ENCODE data around the gene ZNF106.

The ZNF106 gene

DNA sequence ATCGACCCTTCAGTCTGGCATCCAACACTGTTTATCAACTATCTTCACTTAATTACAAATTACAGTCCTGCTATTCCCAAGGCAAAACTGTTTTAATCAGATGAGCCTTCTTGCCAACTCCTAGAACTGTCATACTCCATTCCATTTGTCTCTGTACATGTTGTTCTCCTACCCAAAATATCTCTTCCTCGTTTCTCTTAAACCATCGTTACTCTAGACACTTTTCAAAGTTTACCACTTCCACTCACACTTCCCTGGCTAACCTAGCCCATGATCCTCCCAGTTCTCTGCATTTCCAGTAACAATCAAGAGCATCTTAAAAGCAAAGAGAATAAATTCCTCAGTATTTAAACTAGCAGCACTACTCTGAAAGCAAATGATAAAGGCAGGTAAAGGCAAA is 19.9 kb downstream of the ZNF106 start:
- DNase-seq = no peak

DNA sequence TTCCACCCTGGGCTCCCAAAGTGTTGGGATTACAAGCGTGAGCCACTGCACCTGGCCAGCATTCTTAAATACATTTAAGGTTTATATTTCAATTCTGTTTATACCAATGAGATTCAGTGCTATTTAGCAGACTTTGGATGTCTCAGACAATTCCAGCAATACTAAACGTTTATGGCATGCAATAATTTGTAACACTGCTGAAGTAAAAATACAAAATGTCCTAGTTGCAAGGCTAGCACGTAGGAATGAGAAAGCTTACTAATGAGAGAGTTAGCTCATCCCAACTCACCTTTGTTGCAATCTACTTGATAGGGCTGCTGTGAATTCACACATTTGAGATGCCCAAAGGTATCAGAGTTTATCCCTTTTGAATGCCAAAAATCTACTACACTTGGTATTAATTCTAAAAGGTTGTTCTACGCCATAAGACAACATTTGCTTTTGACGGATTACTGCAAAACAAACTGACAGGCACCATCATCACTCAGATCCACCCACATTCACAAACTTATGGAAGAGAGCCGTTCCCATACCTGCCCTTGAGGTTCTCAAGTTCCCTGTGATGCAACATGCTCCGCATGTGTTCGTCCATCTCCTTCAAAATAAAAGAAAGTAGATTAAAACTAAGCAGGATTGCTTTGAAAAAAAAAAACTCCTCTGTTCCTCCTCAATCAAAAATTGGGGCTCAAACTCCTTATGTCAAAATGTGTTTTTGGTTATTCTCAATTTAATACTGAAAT is 25.3 kb downstream of the ZNF106 start:
- no peak for DNase-seq

DNA sequence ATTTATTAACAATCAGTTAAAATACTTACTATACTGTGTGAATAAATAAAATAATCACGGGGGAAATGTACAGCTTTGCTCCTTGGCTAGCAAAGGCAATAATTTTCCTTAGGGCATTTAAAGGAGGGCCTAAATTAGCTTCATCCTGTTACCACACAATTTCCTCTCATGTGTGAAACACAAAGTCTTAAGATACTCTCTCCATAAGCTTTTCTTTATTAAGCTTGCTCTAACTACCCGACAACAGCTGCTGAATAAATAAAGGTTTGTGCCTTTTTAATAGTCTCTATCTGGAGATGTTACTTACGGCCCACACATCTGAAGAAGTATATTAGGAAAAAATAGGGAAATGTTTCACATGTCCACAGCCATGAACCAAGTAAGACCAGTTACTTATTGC is 29.7 kb downstream of the ZNF106 start:
- no peak for DNase-seq

DNA sequence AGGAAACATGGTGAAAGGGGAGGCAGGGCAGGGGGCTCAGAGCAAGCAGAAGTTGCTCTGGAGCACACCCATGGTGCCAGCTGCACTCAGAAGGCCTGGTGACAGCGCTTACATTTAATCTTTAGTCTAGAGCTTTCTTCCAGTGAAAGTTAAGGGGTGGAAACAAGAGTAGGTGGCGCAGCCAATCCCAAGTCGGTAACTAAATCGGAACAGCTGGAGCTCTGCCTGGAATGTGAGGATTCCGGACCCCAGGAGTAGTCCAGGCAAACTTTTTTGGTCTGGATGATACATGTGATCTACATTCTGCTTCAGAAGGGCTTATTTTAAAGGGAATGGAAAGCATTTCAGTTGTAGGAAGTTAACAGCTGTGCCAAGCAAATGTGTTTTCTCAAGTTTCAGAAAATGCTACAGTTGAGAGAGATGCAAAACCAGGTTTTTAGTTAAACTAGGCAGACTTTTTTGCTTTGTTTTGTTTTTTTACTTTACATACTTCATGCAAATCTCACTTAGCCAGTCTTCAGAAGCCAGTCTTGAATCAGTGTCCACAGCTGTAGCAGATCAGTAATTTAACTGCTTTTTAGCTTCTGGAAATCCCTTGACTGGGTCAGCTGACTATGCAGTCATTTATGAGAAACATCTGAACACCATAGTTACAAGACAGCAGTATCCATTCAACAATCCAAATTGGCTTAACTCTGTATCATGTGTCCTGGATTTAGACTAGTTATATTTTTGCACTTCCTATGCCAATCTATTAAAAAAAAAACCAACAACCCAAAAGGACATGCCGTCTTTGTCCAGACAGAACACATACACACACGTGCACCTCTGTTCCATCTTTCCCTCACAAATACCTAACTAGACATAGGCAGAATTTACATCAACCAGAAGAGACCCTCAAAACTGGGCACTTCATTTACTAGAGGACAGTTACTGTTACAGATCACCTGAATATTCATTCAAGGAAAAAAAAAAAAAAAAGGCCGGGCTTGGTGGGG is 33.2 kb downstream of the ZNF106 start:
- no peak for DNase-seq

DNA sequence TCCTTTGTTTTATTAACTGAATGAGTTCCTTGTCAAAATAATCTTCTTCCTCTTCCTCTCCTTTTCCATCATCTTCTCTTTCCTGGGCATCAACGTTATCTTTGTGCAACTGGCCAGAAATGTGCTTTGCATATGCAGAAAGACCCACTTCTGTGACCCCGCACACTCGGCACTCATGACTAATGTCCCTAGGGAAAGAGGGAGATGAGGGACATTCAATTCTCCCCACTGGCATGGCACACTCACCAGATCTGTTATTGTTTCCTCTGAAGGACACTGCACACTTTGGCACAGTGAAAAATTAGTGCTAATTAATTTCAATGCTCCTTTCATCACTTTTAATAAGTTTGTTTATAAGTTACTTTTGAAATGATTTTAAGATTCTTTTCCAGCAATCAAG is 34.0 kb downstream of the ZNF106 start:
- no peak for DNase-seq

DNA sequence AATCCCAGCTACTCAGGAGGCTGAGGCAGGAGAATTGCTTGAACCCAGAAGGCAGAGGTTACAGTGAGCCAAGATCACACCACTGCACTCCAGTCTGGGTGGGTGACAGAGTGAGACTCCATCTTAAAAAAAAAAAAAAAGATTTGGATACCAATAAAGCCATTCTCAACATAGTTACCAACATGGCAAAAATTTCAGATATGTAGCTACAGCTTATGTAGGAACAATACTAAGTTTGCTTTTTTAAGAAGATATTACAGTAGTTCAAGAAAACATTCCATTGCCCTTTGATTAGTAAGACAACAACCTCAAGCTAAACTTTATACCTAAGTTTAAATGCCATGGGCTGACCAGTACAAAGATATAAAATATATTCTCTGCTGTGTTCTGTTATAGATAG is 34.4 kb downstream of the ZNF106 start:
- no peak for DNase-seq

DNA sequence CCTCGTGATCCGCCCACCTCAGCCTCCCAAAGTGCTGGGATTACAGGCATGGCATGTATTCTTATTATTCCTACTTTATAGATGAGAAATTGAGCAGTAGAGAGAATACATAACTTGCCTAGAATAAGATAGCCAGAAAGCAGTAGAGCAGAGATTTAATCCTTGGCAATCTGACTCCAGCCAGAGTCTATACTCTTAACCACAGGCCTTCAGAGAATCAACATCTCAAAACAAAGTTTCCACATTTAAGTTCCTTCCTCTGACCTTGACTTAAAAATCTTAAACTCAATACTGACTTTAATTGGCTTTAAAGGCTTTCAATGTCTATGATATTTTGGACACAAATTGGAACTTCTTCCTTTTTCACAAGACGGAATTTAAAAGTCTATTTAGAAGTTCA is 37.1 kb downstream of the ZNF106 start:
- DNase-seq = no peak

DNA sequence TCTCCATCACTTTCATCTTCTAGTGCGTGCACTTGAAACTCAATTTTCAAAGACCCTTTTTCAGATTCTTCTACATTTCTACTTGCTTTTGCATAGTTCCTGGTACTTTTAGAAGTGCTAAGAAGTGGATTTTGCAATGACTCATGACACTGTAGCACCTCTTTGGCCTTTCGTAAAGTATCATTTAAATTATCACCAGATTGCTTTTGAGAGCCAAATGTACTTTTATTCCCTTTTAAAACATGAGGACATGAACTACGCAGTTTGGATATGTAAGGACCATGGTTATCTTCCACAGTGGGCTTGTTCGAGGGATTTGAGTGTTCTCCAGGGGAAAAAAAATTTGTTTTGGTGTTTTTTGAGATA is 40.5 kb downstream of the ZNF106 start:
- no peak for DNase-seq

DNA sequence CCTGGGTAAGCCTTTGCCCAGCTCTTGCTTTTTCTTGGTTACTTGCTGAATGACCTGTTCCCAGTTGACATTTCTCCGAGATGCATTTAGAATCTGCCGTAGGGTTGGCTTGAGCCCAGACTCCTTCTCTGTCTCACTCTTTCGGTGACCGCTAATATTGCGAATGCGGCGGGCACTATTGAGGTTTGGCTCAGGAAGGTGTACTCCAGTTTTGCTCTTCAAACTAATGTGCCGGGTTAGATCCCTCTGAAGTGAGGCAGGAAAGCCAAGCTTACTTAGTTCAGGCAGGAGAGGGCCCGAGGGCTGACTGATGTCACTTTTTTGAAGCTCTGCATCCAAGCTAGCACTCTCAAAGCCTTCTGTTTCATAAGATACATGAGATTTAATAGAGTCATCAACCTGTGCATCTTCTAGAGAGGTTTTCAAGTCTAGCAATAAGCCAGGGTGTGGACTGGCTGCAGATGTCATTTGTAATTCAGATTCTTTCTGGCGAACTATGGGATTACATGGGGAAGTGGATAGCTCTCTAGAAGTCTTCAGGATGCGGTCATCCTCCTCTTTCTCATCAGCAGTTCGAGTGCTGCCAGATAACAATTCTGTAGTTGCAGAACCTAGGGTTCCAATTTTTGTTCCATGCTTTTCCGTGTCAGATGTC is 41.0 kb downstream of the ZNF106 start:
- DNase-seq = no peak

DNA sequence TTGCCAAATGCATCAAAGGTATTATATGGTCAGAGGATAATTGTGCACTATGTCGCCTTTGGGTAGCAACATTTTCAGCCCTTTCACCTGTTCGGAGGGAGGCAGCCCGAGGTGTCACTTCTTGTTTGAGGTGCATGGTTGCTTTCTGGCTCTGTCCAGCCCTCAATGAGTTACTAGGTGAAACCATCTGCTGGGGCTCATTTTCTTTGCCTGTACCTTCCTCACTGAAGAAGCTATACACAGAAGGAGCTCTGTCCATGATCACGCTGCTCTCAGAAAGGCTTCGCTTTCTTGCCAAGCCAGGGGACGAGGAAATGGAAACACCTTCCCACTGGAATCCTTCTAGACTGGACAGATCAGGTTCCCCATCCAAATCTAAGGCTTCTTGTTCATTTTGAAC is 42.7 kb downstream of the ZNF106 start:
- no peak for DNase-seq

DNA sequence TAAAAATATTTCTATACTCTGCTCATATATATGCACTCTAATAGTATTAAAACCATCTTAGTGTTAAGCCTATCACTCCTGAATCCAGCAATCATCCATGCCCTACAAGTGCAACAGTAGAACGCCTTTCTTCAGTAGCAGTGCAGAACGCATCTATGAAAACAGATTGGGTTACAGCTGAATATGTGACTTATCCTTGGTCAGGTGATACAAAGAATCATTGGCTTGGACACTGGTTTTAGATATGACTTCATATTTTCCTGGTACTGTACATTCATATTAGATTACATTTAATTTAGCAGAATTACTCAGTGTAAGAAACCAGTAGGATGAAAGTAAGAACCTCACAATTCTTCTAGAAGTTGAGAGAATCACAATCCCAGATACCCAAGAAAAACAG is 43.3 kb downstream of the ZNF106 start:
- DNase-seq = no peak

DNA sequence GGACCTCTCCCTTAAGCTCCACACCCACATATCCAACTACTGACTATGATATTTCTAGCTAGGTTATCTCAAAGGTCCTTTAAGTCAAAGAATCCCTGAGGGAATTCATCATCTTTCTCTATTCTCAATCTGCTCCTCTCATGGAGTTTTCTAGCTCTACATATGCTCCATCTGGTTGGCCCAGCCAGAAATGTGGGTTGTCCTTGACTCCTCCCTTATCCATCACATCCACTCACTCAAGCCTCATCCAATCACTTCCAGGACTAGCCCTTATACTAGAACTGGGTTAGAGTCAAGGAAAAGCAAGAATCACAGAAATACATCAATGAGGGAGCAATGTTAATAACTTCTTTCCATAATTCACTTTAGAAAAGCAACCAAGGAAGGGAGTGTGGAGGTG is 45.4 kb downstream of the ZNF106 start:
- DNase-seq = no peak

DNA sequence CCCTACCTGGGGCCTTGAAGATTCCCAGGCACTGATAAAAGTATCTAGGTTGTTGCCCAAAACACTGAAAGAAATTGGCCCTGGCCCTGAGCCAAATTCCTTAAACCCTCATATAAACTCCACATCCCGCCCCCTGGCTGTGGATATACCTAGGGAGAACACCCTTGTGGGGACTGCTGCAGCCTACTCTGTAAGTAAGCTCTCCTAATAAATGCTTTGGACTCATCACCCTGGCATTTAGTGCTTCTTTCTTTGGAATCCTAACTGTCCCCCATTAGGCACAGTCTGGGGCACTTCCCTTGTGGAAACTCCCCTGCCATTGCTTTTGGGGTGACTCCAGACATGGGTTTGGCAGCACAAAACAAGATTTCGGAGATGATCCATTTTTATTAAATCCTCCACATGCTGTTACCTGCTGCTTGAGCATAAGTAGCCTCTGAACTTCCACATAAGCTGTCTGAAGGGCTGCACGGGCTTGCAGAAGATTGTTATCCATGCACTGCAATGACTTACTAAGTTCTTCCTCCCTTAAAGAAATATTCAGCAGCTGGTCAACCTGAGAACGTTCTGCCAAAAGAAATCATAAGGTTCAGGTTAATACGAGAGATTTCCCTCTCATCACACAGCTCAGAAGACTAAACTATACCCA is 46.4 kb downstream of the ZNF106 start:
- DNase-seq = no peak

DNA sequence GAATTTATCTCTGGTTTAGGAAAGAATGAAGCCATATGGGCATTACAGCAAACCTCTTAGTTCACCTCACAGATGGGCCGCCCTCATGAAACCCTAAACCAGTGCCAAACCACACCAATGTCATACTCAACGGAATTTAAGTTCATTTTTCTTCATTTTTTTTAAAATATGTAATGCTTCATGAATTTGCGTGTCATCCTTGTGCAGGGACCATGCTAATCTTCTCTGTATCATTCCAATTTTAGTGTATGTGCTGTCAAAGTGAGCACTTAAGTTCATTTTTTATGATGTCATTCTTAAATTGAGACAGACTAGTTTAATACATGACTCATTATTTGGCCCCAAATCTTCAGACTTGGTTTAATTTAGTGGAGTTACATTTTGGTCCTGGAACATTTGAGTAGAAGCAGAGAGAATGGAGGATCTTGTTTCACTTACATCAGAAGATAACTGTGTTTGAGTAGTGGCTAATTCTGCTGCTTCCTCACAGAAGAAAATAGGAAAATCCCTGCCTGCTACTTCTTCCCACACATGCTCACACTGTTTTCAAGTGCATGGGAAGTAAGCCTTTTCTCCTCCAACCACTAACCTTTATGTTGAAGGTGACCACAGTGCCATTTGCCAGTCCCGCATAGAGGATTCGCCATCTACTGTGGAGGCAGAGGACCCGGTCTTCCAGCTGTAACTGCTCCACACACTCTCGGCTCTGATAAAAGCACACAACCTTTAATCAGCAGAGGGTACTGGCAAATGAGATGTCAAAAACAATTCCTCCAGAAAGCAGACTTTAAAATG is 63.3 kb downstream of the ZNF106 start:
- DNase-seq = no peak

DNA sequence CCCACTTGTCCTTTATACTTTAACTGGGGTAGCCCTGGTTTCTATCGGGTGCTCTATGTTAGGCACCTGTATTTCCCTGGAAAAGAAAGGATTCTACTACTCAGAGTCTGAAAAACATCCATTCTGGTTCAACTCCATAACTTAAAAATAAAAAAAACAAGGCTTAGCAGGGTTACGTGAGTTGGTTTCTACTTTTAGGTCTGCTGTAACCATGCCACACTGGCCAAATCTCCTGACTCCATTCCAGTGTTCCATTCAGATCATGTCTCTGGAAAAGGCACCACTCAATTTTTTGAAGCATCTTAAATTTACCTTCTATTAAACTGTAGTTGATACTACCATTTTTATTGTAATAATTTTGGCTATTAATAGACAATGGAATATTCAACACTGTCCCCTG is 69.6 kb downstream of the ZNF106 start:
- no peak for DNase-seq

DNA sequence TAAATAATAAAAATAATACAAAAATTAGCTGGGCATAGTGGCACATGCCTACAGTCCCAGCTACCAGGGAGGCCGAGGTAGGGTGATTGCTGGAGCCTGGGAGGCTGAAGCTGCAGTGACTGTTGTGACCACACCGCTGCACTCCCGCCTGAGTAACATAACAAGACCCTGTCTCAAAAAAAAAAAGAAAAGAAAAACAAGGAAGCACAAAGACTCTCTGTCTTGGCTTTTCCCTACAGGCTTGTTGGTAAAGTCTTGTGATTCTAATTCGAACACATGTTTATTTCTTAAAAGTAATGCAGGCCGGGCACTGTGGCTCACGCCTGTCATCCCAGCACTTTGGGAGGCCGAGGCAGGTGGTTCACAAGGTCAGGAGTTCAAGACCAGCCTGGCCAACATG is 71.6 kb downstream of the ZNF106 start:
- DNase-seq = no peak

DNA sequence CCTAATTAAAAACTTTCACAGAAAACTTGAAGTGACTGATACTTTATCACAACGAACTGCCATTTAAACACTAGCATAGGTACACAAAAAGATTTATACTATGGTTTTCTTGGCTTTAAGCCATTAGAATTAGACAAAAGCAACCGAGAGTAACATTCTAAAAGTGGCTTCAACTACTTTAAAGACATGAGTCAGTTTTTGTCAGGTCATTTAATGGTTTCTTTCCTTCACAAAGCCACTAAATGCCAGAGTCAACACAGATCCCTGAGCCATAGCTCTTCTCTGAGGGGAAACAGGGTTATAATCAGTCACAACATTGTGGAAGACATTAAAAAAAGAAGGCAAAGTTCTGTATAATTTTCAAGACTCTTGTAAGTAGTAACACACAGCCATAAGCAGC is 77.0 kb downstream of the ZNF106 start:
- DNase-seq = no peak

DNA sequence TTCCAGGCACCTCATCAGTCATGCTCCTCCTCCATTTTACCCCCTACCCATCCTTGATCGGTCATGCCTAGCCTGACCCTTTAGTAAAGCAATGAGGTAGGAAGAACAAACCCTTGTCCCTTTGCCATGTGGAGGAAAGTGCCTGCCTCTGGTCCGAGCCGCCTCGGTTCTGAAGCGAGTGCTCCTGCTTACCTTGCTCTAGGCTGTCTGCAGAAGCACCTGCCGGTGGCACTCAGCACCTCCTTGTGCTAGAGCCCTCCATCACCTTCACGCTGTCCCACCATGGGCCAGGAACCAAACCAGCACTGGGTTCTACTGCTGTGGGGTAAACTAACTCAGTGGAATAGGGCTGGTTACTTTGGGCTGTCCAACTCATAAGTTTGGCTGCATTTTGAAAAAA is 79.1 kb downstream of the ZNF106 start:
- DNase-seq = no peak

DNA sequence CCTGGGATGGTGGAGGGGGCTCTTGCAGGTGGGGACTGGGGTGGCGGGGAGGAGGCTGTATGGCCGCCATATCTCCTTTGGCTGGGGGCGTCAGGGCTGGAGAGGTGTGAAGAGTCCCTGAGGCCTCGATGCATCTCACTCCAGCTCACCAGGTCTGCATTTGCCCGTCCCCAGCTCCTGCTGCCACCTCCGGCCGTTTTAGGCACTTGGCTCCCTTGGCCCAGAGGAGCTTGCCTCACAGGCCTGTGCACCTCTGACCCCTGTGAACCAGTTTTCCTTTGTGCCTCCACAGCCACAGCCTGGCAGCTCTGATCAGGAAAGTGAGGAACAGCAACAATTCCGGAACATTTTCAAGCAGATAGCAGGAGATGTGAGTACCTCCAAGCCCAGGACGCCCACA is 81.9 kb downstream of the ZNF106 start:
- DNase-seq = no peak

DNA sequence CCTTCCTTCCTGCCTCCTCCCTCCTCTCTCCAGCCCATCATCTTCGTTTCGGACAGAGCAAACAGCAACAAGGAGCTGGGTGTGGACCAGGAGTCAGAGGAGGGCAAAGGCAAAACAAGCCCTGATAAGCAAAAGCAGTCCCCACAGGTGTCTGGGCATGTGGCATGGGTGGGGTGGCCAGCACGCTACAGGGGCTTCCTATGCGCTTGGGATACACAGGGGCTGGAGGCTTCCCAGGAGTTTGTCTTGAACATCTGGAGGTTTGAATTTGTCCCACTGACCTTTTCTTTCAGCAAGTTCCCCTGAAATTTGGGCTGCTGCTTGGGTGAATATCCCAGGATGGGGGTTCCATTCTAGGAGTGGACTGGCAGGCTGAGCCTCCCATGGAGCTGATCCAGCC is 82.8 kb downstream of the ZNF106 start:
- DNase-seq = no peak

DNA sequence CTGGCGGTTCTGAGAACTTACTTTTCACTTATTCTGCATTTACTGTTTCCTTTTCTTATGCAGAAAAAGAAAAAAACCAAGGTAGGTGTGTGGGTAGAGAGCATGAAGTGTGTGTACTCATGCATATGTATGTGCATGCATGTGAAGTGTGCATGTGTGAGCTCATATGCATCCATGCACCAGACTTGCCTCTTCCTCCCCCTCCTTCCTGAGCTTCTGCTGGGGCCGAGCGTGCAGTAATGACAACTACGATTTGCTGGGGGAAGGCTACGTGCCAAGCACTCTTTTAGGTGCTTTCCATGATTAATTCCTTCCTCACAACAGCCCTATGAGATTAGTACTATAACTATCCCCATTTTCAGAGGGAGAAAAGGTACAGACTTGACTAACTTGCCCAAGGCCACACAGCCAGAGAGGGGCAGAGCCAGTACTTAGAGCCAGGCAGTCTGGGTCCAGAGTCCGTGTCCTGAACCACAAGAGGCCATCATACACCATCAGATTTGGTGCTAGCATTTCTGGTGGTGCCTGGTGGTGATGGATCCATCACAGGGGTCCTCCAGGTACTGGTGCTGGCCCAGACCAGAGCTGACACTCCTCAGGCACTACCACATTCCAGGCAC is 85.0 kb downstream of the ZNF106 start:
- DNase-seq = no peak
